ENCODE results near the gene SLX4IP. TPM values are rescaled to one million over a fixed set of nuclear protein-coding genes. Genes with fewer than 3 reads are reported as not detected.

Gene SLX4IP
- total and polyA plus RNA-seq, 2 of the 13 experiments (the other 11 are each of a cell fraction or from before 2014, with no cell fraction given): 3.6 to 7.3 TPM

DNA sequence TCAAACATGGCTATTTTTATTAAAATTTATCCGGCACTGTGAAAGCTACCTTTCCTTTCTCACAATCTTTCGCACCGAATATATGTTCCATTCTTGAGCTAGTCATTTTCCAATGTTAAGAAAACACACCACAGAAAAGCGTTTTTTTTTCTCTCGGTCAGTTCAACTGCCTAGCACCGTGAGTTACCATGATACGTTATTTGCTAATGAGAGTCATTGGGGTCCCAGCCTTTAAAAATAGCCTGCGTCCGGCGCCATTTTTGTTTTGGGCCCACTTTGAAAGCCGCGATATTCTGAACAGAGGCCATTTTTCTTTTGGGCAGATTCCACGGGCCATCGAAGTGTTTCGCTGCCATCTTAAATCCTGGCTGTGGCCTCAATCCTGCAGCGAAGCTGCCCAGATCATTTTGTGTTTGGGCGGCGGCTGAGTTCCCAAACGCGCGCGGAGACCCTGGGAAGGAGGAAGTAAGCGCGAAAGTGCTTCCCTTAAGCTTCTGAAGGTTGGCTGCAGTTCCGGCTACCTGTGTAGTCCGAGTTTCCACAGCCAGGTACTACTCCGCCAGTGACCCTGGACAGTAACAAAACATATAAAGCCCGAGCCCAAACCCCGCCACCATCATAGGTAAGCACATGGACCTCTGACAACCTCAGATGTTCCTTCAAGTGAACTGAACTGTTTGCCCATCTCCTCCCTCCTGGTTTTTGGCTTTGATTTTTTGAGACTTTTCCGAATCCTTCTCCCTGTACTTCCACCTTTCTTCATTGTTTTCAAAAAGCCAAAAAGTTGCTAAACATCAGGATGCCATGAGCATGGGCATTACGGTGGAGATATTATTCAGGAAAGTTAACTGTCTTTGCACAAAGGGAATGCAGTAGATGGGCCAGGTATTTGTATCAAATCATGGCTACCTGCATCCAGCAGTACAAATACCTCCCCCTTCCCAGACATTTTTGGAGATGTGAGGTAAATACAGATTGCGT, at the start of gene SLX4IP (continued):
- TF ChIP-seq, protein P1, sequence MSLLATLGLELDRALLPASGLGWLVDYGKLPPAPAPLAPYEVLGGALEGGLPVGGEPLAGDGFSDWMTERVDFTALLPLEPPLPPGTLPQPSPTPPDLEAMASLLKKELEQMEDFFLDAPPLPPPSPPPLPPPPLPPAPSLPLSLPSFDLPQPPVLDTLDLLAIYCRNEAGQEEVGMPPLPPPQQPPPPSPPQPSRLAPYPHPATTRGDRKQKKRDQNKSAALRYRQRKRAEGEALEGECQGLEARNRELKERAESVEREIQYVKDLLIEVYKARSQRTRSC (CRISPR knock-in tag; IDR thresholded peaks at IDR 0.05; ENCODE audit: low read depth): no peak
- TF ChIP-seq RBAK (CRISPR knock-in tag; IDR thresholded peaks at IDR 0.05): no peak; the same call in 1 of the 2 replicates
- TF ChIP-seq, protein P2, sequence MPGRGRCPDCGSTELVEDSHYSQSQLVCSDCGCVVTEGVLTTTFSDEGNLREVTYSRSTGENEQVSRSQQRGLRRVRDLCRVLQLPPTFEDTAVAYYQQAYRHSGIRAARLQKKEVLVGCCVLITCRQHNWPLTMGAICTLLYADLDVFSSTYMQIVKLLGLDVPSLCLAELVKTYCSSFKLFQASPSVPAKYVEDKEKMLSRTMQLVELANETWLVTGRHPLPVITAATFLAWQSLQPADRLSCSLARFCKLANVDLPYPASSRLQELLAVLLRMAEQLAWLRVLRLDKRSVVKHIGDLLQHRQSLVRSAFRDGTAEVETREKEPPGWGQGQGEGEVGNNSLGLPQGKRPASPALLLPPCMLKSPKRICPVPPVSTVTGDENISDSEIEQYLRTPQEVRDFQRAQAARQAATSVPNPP (CRISPR knock-in tag; IDR thresholded peaks at IDR 0.05): peak; percentile 63; the same call in 1 of the 2 replicates
- peak; percentile 67 for TF ChIP-seq TEAD3 (CRISPR knock-in tag; optimal IDR thresholded peaks at IDR 0.05; ENCODE audit: borderline replicate concordance)
- TF ChIP-seq HBP1 (CRISPR knock-in tag; IDR thresholded peaks at IDR 0.05; ENCODE audit: low read depth): no peak; the same call in 1 of the 2 replicates
- TF ChIP-seq, protein P3, sequence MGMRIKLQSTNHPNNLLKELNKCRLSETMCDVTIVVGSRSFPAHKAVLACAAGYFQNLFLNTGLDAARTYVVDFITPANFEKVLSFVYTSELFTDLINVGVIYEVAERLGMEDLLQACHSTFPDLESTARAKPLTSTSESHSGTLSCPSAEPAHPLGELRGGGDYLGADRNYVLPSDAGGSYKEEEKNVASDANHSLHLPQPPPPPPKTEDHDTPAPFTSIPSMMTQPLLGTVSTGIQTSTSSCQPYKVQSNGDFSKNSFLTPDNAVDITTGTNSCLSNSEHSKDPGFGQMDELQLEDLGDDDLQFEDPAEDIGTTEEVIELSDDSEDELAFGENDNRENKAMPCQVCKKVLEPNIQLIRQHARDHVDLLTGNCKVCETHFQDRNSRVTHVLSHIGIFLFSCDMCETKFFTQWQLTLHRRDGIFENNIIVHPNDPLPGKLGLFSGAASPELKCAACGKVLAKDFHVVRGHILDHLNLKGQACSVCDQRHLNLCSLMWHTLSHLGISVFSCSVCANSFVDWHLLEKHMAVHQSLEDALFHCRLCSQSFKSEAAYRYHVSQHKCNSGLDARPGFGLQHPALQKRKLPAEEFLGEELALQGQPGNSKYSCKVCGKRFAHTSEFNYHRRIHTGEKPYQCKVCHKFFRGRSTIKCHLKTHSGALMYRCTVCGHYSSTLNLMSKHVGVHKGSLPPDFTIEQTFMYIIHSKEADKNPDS (CRISPR knock-in tag; IDR thresholded peaks at IDR 0.05): 0 out of 2 replicates have a peak, but pooled peaks have one; percentile 70
- peak; percentile 74; the same call in 1 of the 2 replicates for TF ChIP-seq SMYD3 (CRISPR knock-in tag; IDR thresholded peaks at IDR 0.05)
- no peak for TF ChIP-seq ZNF230 (CRISPR knock-in tag; IDR thresholded peaks at IDR 0.05)
- no peak for TF ChIP-seq HIVEP1 (CRISPR knock-in tag; IDR thresholded peaks at IDR 0.05)
- peak; percentile 89; the same call in 1 of the 2 replicates for TF ChIP-seq PCBP1 (IDR thresholded peaks at IDR 0.05; ENCODE audit: borderline replicate concordance, low read depth, low read length)
- peak; percentile 63 for TF ChIP-seq NFKBIZ (CRISPR knock-in tag; IDR thresholded peaks at IDR 0.05)
- TF ChIP-seq TCF7 (IDR thresholded peaks at IDR 0.05; ENCODE audit: low read depth): 0 out of 2 replicates have a peak, but pooled peaks have one; percentile 6
- TF ChIP-seq, protein P4, sequence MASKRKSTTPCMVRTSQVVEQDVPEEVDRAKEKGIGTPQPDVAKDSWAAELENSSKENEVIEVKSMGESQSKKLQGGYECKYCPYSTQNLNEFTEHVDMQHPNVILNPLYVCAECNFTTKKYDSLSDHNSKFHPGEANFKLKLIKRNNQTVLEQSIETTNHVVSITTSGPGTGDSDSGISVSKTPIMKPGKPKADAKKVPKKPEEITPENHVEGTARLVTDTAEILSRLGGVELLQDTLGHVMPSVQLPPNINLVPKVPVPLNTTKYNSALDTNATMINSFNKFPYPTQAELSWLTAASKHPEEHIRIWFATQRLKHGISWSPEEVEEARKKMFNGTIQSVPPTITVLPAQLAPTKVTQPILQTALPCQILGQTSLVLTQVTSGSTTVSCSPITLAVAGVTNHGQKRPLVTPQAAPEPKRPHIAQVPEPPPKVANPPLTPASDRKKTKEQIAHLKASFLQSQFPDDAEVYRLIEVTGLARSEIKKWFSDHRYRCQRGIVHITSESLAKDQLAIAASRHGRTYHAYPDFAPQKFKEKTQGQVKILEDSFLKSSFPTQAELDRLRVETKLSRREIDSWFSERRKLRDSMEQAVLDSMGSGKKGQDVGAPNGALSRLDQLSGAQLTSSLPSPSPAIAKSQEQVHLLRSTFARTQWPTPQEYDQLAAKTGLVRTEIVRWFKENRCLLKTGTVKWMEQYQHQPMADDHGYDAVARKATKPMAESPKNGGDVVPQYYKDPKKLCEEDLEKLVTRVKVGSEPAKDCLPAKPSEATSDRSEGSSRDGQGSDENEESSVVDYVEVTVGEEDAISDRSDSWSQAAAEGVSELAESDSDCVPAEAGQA (IDR thresholded peaks at IDR 0.05; ENCODE audit: low read depth): peak; percentile 99
- TF ChIP-seq, protein P4 (CRISPR knock-in tag; IDR thresholded peaks at IDR 0.05; ENCODE audit: borderline replicate concordance): peak; percentile 31; the same call in 1 of the 2 replicates
- TF ChIP-seq MEF2D (CRISPR knock-in tag; IDR thresholded peaks at IDR 0.05): no peak; the same call in 1 of the 2 replicates
